Activated T-cell treated with anti-CD3 and anti-CD28 coated beads for 24 hours (primary cell): ENCODE results near the gene MUCL3.
"Not testable (repeated sequence)": the region's sequence is repeated elsewhere in the genome, so short reads cannot be mapped to it uniquely, and the experiment has no call there.

Experiments used
- DNase-seq: peaks from one replicate; pipeline ENCODE4 v3.0.0-alpha.2; 2020; ENCODE audit warnings: low read depth

Gene MUCL3

GRCh38 chr6:30979690-30980089 is 38.9 kb downstream of the MUCL3 start:
- no peak for DNase-seq

- DNase-seq: no peak
Observed at GRCh38 chr6:30981942-30982772, 41.4 kb downstream of the MUCL3 start.

GRCh38 chr6:30983439-30983838 is 42.7 kb downstream of the MUCL3 start, which contains the start of gene MUC21:
MUC21 (plus strand) TSS chr6:30983718; CDS start chr6:30983959, 241 bp downstream.
- no peak for DNase-seq

GRCh38 chr6:30985490-30985889 is 44.7 kb downstream of the MUCL3 start:
- no peak for DNase-seq

- DNase-seq: no peak
Observed at GRCh38 chr6:30987304-30987703, 46.5 kb downstream of the MUCL3 start.

- DNase-seq: no peak
Observed at GRCh38 chr6:30988209-30988825, 47.5 kb downstream of the MUCL3 start.

GRCh38 chr6:30990422-30991086 is 49.8 kb downstream of the MUCL3 start:
- no peak for DNase-seq

- DNase-seq: no peak
Observed at GRCh38 chr6:30991891-30992290, 51.1 kb downstream of the MUCL3 start.

GRCh38 chr6:30997301-30997700 is 56.5 kb downstream of the MUCL3 start:
- DNase-seq: no peak

- DNase-seq: no peak
Observed at GRCh38 chr6:30998785-30999184, 58.0 kb downstream of the MUCL3 start.

- not testable (repeated sequence) for DNase-seq
Observed at GRCh38 chr6:31000067-31000860, 59.5 kb downstream of the MUCL3 start.

GRCh38 chr6:31001281-31001888 is 60.6 kb downstream of the MUCL3 start:
- no peak for DNase-seq

GRCh38 chr6:31002471-31002870 is 61.7 kb downstream of the MUCL3 start:
- no peak for DNase-seq
